HG03045 (cell line): Measurements from ENCODE around the gene ACOX3.
"Not testable (repeated sequence)": the region's sequence is repeated elsewhere in the genome, so short reads cannot be mapped to it uniquely, and the experiment has no call there.

Experiments
- ATAC-seq: cut with Tn5 transposase; IDR thresholded peaks from one replicate; pipeline ENCODE4 v1.9.1; 2021; ENCODE audit warnings: mild to moderate bottlenecking, moderate library complexity; ENCODE audit not compliant: unreplicated experiment

Gene ACOX3

DNA sequence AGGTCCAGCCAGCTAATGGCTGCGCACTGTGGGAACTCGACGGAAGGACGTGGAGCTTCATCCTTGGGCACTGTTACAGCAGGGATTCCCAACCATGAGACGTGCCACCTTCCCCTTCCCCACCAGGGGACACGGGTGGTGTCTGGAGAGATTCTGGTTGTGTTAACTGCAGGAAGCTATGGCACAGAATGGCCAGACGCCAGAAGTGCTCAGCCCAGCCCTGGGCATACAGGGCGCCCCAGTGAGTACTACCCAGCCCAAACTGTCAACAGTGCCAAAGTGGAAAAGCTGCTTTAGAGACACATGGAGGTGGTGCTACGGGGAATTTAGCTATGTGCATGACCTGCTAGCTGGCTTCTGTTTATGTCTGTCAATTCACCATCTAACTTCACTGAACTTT lies 32.8 kb downstream of the ACOX3 start:
- no peak for ATAC-seq

DNA sequence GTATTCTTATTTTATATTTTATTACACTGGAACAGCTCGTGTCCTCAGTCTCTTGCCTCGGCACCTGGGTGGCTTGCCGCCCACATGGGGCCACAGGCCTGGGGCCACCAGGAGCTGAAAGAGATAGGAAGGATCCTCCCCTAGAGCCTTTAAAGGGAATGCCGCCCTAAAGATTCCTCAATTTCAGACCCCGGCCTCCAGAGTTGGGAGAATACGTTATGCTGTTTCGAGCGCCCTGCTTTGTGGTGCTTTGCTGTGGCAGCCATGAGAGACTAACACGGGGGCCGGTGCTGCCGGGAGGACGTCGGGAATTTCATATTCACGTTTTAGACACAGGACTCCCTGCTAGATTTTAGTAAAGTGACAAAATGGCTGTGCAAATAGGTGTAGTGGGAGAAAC lies 33.2 kb downstream of the ACOX3 start:
- ATAC-seq = no peak

DNA sequence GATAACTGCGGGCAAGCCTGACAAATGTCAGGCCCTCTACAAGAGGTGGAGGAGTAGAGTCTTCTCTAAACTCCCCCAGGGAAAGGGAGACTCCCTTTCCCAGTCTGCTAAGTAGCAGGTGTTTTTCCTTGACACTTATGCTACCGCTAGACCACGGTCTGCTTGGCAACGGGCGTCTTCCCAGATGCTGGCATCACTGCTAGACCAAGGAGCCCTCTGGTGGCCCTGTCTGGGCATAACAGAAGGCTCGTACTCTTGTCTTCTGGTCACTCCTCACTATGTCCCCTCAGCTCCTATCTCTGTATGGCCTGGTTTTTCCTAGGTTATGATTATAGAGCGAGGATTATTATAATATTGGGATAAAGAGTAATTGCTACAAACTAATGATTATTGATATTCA lies 33.6 kb downstream of the ACOX3 start:
- not testable (repeated sequence) for ATAC-seq

DNA sequence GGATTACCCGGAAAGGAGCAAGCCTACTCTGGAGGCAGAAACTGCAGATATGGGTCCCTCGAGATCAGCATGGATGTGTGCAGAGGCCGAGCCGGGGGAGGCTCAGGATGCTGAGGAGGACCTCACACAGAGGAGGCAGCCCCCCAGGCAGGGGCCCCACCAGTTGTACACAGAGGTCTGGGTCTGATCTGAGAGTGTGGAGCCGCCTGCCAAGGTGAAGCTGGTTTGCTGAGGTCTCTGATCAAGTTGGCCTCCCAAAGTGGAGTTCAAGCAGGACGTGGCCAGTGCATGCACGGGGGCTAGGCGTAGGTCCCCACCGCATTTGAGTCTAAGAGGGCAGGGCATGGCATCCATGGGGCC lies 35.0 kb downstream of the ACOX3 start:
- ATAC-seq = no peak

DNA sequence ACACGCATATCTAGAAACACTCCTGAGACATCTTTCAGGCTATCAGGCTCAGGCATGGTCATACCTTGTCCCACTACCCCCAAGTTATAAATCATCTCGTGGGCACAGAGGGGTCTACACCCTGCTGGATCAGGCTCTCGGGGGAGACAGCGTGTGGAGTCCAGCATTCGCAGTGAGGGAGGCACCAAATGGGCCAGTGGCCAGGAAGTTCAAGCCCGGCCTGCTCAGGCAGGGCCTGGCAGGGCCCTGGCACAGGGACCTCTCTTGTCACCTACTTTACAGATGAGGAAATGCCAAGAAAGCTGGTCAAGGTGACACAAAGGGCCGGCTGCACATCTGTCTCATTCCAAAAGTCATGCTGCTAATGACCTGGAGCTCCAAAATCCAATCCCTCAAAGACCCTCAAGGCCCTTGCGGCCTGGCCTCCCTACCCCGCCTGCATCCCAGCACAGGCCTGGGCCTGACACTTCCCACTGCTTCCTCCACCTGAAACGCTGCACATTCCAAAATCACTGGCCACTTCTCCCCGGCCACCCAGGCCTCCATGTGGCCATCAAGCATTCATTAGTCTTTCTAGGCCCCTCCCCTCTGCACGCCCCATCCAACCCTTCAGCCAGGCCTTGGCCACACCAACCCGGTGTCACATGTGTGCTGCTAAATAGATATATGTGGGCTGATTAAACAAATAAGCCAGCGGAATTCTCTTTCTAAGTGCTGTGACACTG lies 35.6 kb downstream of the ACOX3 start:
- no peak for ATAC-seq

DNA sequence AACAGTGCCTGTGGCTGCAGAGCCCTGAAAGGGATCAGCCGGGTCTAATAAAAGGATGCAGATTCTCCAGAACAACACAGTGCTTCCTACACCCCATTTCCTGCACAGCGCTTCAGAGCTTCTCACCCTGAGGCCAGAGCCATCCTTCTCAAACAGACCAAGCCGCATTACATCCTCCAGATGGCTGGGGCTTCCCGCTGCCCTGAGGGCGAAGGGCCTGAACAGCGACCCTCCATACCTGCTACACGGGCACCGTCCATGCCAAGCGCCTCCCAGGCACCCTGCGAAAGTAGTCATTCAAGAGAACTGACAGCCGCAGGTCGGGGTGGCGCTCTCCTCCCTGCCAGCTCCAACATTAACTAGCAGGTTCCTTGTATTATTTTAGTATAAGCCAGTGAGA lies 36.5 kb downstream of the ACOX3 start:
- ATAC-seq = no peak

DNA sequence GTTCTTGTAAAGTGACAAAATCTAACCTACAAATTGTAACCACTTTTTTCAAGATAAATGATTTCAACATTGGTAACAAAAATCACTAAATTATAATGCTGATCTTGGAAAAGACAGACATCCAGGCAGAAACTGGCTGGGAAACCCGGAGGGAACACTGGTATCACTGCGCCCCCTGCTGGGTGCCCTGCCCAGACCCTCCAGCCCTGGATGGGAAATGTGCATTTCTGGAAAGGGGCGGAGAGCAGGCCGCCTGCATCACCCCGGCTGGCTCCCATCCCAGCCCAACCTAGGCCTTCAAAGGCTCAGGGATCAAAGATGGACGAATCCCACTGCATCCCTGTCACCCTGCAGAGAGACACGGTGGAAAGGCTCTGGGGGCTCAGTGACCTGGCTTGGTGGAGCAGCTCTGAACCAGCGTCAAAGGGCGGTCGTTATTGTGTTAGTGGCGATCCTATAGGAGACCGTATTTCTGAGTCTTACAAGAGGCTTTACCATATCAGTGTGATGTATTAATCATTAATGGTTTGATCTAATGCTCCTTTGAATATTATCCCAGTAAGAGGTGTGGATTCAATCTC lies 37.3 kb downstream of the ACOX3 start:
- ATAC-seq = no peak

DNA sequence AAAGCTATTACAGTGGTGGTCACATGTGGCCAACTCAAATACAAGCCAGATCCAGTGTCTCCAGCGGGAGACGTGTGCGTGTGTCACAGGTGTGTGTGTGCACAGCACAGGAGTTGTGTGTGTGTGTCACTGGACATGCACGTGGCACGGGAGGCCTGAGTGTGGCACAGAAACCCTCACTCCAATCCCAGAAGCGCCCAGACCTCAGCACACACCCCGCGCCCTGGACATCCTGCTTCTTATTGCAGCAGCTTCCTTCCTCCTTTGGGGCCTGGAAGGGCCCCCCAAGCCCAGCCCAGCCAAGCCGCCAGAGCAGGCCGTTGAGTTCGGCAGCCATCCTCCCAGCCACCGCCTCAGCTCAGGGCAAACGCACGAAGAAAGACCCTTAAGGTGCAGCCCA lies 37.9 kb downstream of the ACOX3 start:
- no peak for ATAC-seq

DNA sequence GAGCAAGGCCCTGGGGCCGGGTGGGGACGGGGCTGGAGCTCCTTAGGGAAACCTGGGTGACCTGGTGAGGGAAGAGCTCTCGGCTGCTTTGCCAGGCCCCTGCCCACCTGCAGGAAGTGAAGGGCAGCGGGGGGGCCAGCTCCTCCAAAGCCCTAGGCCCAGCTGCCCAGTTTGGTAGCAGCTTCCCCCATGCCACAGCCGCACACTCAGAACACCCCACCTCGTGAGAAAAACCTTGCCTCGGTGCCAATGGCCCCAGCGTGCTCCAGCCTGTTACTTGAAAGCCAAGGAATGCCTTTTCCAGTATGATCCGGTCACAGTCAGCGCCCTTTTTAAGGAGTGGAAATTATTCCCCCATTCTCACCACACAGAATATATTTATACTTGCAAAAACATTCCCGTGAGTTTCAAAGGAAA lies 38.3 kb downstream of the ACOX3 start:
- no peak for ATAC-seq

DNA sequence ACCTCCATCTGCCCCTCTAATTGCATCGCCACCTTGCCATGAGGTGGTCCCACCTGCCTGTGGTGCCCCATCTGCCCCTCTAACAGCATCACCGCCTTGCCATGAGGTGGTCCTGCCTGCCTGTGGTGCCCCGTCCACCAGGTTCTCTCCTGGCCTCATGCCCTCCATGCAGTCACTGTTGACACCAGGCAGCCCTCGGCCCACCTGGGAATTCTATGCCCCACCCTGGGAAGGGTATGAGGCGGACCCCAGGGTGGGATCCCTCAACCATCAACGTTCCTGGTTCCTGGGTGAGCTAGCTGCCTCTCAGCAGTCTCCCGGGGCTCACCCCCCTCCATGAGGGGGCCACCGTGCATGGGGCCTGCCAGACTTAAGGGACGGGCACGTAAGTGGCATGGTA lies 38.9 kb downstream of the ACOX3 start:
- no peak for ATAC-seq

DNA sequence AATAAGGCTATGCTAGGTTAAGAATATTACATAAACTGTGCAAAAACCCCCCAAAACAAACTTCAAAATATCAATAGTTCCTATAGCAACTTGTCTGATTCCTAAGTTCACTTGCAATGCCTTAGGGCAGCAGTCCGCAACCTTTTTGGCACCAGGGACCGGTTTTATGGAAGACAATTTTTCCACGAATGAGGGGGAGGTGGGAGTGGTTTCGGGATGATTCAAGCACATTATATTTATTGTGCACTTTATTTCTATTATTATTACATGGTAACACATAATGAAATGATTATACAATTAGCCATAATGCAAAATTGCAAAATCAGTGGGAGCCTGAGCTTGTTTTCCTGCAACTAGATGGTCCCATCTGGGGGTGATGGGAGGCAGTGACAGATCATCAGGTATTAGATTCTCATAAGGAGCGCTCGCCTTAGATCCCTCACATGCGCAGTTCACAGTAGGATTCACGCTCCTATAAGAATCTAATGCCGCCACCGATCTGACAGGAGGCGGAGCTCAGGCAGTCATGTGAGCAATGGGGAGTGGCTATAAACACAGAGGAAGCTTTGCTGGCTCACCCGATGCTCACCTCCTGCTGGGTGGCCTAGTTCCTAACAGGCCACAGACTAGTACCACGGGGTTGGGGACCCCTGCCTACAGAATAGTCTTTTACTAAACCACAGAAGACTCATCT lies 39.7 kb downstream of the ACOX3 start:
- ATAC-seq = no peak

DNA sequence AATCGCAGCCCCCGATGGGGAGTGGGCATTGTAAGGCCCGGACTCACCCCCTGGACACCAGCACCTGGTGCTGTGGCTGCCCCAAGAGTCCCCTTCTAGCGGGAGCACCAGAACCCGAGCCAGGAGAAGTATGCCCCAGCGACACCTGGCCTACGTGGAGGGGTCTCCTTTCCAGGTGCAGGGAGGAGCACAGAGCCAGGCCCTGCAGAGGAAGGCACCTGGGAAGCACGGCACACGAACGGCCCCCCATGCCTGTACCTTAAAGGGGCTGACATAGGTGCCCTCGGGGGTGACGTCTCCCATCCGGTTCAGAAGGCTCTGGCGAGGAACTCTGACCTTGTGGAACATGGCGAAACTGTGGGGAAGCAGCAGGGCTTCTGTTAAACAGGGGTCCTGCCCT lies 41.2 kb downstream of the ACOX3 start:
- no peak for ATAC-seq

DNA sequence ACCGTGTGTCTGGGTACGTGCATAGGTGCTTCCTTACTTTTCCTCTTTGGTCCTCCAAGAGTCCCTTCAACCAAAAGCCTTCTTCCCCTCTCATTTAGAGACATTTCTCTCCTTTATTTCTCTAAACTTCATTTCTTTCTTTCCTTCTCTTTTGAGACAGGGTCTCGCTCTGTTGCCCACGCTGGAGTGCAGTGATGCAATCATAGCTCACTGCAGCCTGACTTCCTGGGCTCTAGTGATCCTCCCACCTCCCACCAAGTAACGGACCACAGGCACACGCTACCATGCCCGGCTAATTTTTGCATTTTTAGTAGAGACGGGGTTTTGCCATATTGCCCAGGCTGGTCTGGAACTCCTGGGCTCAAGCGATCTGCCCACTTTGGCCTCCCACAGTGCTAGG lies 42.2 kb downstream of the ACOX3 start:
- ATAC-seq = no peak

DNA sequence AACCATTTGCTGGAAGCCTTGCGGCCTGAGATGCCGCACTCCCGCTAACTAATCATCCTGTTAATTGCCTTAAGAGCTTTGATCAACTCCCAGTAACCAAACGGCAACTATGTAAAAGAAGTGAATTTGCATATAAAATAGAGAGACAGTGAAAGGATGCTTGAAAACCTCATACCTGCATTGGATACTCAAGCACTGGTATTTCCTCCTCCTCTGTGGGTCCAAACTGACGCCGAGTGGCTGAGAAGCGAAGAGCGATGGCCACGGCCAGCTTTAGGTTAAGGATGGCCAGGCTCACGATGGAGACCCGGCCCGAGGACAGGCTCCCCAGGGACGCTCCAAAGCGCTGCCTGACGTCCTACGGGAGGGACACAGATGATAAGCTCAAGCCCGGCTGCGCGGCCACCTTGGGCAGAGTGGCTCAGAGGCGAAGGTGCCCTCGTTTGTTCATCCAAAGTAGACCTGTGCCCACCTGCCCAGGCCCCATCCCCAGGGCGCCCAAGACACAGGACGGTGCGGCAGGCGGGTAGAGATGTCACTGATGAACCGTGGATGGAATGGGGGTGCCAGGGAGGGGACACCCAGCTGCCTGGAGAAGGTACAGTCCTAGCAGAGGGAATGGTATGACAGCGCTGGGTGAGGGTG lies 43.6 kb downstream of the ACOX3 start:
- ATAC-seq = no peak

DNA sequence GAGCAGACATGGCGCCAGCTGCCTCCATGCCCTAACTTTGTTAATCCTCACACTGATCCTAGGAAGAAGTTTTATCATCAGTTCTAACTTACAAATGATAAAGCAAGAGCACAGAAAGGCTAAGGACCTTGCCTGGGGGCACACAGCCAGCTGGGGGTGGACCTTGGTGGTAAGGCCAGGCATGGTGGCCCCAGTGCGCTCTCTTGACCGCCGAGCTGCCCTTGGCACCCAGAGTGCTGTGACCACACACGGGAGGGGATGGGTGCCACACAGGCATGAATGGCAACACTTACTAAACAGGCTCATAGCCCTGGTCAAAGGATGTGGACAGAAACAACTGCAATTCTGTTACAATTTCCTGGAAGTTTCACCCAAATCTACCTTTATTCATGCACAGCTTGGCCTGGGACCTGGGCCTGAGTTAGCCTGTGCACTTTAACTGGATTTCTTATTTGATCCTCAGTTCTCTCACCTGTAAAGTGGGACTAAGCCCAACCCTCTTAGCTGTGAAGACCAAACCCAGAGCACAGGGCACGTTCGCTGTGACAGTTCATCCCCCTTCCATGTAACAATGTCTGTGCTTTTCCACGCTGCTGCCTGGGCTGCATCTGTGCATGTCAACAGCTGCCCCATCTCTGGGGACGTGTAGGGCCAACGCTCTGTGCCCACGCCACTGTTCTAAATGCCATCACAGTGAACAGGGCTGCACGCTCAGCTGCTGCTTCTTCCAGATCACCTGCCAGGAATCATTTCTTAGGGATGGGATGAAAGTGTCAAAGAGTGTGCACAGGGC lies 44.8 kb downstream of the ACOX3 start:
- no peak for ATAC-seq

DNA sequence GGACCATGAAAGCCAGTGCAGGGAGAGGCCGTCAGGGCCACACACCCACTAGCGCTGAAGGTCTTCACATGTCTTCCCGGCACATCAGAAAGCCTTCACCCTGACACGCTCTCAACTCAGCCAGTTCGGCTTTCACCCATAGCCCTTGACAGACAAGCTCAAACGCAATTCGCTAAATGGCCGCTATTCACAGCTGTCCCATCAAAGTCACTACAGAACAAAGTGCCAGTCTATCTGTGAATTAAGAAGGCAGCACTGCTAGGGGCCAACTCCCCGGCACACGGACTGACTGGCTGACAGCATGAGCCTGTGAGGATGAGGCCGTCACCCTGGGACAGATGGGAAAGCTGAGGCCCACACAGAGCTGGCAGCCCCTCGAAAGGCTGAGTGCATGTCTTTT lies 45.7 kb downstream of the ACOX3 start:
- no peak for ATAC-seq

DNA sequence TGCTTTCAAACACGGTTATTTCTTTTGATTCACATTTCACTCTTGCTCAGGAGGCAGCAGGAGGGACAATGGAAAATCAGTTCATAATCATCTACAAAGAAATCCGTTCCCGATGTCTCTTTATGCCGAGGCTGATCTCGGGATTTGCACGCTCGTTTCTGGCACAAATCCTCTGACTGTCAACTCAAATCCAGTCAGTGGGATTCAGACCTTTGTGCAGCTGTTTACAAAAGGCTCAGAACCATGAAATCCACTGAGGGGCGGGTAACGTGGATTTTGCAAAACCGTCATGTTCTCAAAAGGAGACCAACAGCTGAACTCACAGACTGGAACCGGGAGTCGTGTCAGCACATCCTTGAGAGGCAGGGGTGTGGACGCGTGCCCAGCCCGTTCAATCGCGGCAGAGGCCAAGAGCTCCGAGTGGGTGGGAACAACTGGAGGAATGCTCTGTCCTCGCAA lies 46.4 kb downstream of the ACOX3 start:
- no peak for ATAC-seq

DNA sequence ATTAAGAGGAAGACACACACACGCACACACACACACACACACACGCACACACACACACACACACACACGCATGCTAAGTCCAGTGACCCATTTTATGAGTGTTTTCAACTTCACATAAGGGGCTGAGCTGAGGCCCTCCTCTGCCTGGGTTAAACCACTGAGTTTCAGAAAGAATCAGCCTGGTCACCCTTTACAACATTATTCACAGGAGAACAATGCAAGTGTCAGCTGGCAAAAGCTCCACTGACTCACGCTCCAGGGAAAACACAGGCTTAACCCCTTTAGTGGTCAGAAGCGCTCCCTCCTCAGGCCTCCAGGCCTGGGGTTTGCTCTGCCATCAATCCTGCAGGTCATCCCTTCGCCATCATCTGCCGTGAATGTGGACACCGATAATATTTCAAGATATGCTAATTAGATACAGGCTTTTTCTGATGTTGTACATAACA lies 46.9 kb downstream of the ACOX3 start:
- ATAC-seq = no peak

DNA sequence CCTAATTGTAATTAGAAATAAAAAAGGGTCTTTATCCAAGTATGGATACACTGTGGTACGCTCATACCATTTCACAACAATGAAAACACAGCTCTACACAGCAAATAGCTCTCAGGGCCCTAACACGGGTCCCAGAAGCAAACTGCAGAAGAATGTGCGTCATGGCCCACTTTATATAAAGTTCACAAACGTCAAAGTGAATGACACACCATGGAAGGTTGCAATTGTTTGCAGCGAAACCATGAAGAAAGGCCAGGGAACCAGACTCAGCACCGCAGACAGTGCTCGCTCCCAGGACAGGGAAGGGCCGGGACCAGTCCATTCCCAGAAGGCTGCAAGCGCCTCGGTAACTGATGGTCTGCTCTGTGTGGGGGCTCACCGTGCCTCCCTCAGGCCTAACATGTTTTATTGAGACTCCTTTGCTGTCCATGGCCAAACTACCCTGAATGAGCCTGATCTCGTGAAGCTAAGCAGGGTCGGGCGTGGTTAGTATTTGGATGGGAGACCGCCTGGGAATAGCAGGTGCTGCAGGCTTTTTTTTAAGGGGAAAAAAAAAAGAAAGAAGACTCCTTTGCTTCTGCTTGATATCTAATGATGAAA lies 47.8 kb downstream of the ACOX3 start:
- no peak for ATAC-seq

DNA sequence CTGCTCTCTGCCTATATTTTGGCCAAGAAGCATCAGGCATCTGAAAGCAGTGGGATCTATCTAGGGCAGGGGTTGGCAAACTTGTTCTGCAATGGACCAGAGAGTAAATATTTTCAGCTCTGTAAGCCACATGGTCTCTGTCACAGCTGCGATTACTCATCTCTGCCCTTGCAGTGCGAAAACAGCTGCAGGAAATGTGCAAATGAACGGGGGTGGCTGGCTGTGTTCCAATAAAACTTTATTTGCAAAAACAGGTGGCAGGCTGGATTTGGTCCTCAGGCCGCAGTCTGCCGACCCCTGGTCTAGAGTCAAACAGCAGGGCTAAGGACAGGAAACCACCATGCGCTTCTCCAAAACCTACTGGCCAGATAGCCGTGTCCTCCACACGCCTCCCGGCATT lies 48.6 kb downstream of the ACOX3 start:
- ATAC-seq = peak; percentile 70

DNA sequence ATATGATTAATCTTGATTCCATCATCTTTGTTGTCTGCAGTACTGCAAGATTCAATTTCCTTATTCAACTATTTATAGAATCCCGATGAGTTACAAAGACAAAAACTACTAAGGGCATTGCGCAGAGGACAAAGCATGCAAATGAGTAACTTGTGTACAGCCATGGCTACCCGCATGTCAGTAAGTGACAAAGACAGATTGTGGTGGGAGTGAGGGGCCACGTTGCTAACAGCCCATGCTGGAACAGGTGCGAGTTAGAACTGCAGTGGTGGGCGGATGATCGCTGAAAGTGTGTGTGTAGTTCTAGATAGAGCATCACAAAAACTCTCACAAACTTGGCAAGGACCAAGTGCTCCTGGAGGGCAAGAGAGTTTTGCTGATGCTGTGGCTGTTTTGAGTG lies 49.5 kb downstream of the ACOX3 start:
- no peak for ATAC-seq
